ENCODE results near the gene E2F3. TPM values are rescaled to one million over a fixed set of nuclear protein-coding genes. Genes with fewer than 3 reads are reported as not detected.
A peak's percentile ranks its signal among the peaks of the same experiment; 100 is the strongest.

Gene E2F3
- total and polyA plus RNA-seq, 5 donors from 2014 or later, result 5.2 to 14.0 (median 8.4) TPM

- ATAC-seq (ENCODE audit: low read depth in 2 of 2) (no peak), DNase-seq (peak; percentile 30 to 57 (median 41))
- H3K9me3 Mint-ChIP-seq, result no peaks in the 10 kb centered on the region
- no peaks in the 10 kb centered on the region for H3K27me3 Mint-ChIP-seq
- H3K4me3 ChIP-seq (ENCODE audit: low read depth, low read length), result no peak overlapping the region
- peaks cover 26 to 59% (median 38%) of the 10 kb centered on the region in 4 donors for H3K4me1 Mint-ChIP-seq
- peak overlapping the region in 2 of 3 donors; percentile 42 to 52 for H3K27ac Mint-ChIP-seq
- H3K27me3 ChIP-seq (ENCODE audit: control insufficient read depth, insufficient read depth, low read length), result no peaks in the 10 kb centered on the region
- H3K4me1 ChIP-seq (ENCODE audit: control insufficient read depth, insufficient read depth, low read length, poor library complexity, severe bottlenecking), result peaks cover 49% of the 10 kb centered on the region
- peak overlapping the region; percentile 91 to 100 (median 96) for H3K4me3 Mint-ChIP-seq
- H3K27ac ChIP-seq (ENCODE audit: insufficient read depth, low read length, poor library complexity, severe bottlenecking), result peak overlapping the region; percentile 92
- no peaks in the 10 kb centered on the region for H3K36me3 ChIP-seq (ENCODE audit: control insufficient read depth, insufficient read depth, low read length)
- peaks cover 3% of the 10 kb centered on the region for H3K36me3 Mint-ChIP-seq
- H3K9me3 ChIP-seq (ENCODE audit: control insufficient read depth in 2 of 2, low read length in 2 of 2), result no peaks in the 10 kb centered on the region
These were observed 827 bp downstream of the E2F3 start for GRCh38 chr6:20402342-20403069.

- ATAC-seq (ENCODE audit: low read depth in 2 of 2) (peak; percentile 40), DNase-seq (peak; percentile 74 to 96 (median 84))
- peak overlapping the region; percentile 42 to 84 (median 52) for H3K27ac Mint-ChIP-seq
- H3K4me3 Mint-ChIP-seq, result peak overlapping the region; percentile 68 to 98 (median 88)
- Histone ChIP-seq H3K27me3 (ENCODE audit: control insufficient read depth, insufficient read depth, low read length) (no peaks in the 10 kb centered on the region), H3K4me3 (ENCODE audit: low read depth, low read length) (no peak overlapping the region), H3K9me3 (ENCODE audit: control insufficient read depth in 2 of 2, low read length in 2 of 2) (no peaks in the 10 kb centered on the region), H3K36me3 (ENCODE audit: control insufficient read depth, insufficient read depth, low read length) (no peaks in the 10 kb centered on the region), H3K27ac (ENCODE audit: insufficient read depth, low read length, poor library complexity, severe bottlenecking) (peak overlapping the region; percentile 92), H3K4me1 (ENCODE audit: control insufficient read depth, insufficient read depth, low read length, poor library complexity, severe bottlenecking) (peaks cover 56% of the 10 kb centered on the region)
- no peaks in the 10 kb centered on the region for H3K27me3 Mint-ChIP-seq
- peaks cover 33 to 66% (median 44%) of the 10 kb centered on the region in 4 donors for H3K4me1 Mint-ChIP-seq
- H3K9me3 Mint-ChIP-seq, result no peaks in the 10 kb centered on the region
- peaks cover 3% of the 10 kb centered on the region for H3K36me3 Mint-ChIP-seq
These were observed 1.5 kb downstream of the E2F3 start for GRCh38 chr6:20403070-20403765.

- Mint-ChIP-seq H3K27ac (peak overlapping the region; percentile 84 to 97 (median 94)), H3K4me3 (peak overlapping the region; percentile 94 to 98 (median 96))
These were observed 2.3 kb downstream of the E2F3 start for GRCh38 chr6:20403766-20404640.

GRCh38 chr6:20404641-20405032, 3.0 kb downstream of the E2F3 start:
- Mint-ChIP-seq H3K9me3 (no peaks in the 10 kb centered on the region), H3K36me3 (peaks cover 3% of the 10 kb centered on the region), H3K4me3 (peak overlapping the region; percentile 94 to 98 (median 96)), H3K4me1 (peaks cover 35 to 74% (median 48%) of the 10 kb centered on the region in 4 donors), H3K27me3 (no peaks in the 10 kb centered on the region), H3K27ac (peak overlapping the region; percentile 84 to 97 (median 94))
- no peaks in the 10 kb centered on the region for H3K9me3 ChIP-seq (ENCODE audit: control insufficient read depth in 2 of 2, low read length in 2 of 2)
- peak overlapping the region; percentile 92 for H3K27ac ChIP-seq (ENCODE audit: insufficient read depth, low read length, poor library complexity, severe bottlenecking)
- DNase-seq (peak; percentile 58 to 92 (median 76)), ATAC-seq (ENCODE audit: low read depth in 2 of 2) (peak; percentile 29 to 32)
- no peaks in the 10 kb centered on the region for H3K36me3 ChIP-seq (ENCODE audit: control insufficient read depth, insufficient read depth, low read length)
- H3K4me1 ChIP-seq (ENCODE audit: control insufficient read depth, insufficient read depth, low read length, poor library complexity, severe bottlenecking), result peaks cover 68% of the 10 kb centered on the region
- peak overlapping the region; percentile 93 for H3K4me3 ChIP-seq (ENCODE audit: low read depth, low read length)
- no peaks in the 10 kb centered on the region for H3K27me3 ChIP-seq (ENCODE audit: control insufficient read depth, insufficient read depth, low read length)

More at GRCh38 chr6:20403766-20404640, 2.3 kb downstream of the E2F3 start:
- Histone ChIP-seq H3K9me3 (ENCODE audit: control insufficient read depth in 2 of 2, low read length in 2 of 2) (no peaks in the 10 kb centered on the region), H3K4me1 (ENCODE audit: control insufficient read depth, insufficient read depth, low read length, poor library complexity, severe bottlenecking) (peaks cover 63% of the 10 kb centered on the region), H3K27me3 (ENCODE audit: control insufficient read depth, insufficient read depth, low read length) (no peaks in the 10 kb centered on the region), H3K27ac (ENCODE audit: insufficient read depth, low read length, poor library complexity, severe bottlenecking) (peak overlapping the region; percentile 92), H3K36me3 (ENCODE audit: control insufficient read depth, insufficient read depth, low read length) (no peaks in the 10 kb centered on the region), H3K4me3 (ENCODE audit: low read depth, low read length) (peak overlapping the region; percentile 93)
- Mint-ChIP-seq H3K9me3 (no peaks in the 10 kb centered on the region), H3K4me1 (peaks cover 33 to 73% (median 47%) of the 10 kb centered on the region in 4 donors), H3K27me3 (no peaks in the 10 kb centered on the region), H3K36me3 (peaks cover 3% of the 10 kb centered on the region)
- DNase-seq (peak; percentile 50 to 91 (median 57)), ATAC-seq (ENCODE audit: low read depth in 2 of 2) (peak; percentile 3 to 12)

- ATAC-seq (ENCODE audit: low read depth in 2 of 2) (no peak), DNase-seq (peak in 1 of 3 donors; percentile 27)
- peak overlapping the region; percentile 44 for H3K27ac ChIP-seq (ENCODE audit: insufficient read depth, low read length, poor library complexity, severe bottlenecking)
- peaks cover 2% of the 10 kb centered on the region for H3K36me3 ChIP-seq (ENCODE audit: control insufficient read depth, insufficient read depth, low read length)
- H3K27me3 Mint-ChIP-seq, result no peaks in the 10 kb centered on the region
- H3K4me3 ChIP-seq (ENCODE audit: low read depth, low read length), result peak overlapping the region; percentile 76
- peak overlapping the region; percentile 69 to 82 (median 77) for H3K4me3 Mint-ChIP-seq
- no peaks in the 10 kb centered on the region for H3K9me3 ChIP-seq (ENCODE audit: control insufficient read depth in 2 of 2, low read length in 2 of 2)
- H3K9me3 Mint-ChIP-seq, result no peaks in the 10 kb centered on the region
- peaks cover 77% of the 10 kb centered on the region for H3K4me1 ChIP-seq (ENCODE audit: control insufficient read depth, insufficient read depth, low read length, poor library complexity, severe bottlenecking)
- H3K27me3 ChIP-seq (ENCODE audit: control insufficient read depth, insufficient read depth, low read length), result no peaks in the 10 kb centered on the region
- H3K4me1 Mint-ChIP-seq, result peaks cover 35 to 91% (median 62%) of the 10 kb centered on the region in 4 donors
- H3K36me3 Mint-ChIP-seq, result peaks cover 13% of the 10 kb centered on the region
- peak overlapping the region; percentile 87 to 94 (median 94) for H3K27ac Mint-ChIP-seq
These were observed 7.2 kb downstream of the E2F3 start for GRCh38 chr6:20408851-20409250.

GRCh38 chr6:20409427-20409971, 7.8 kb downstream of the E2F3 start:
- Histone ChIP-seq H3K27ac (ENCODE audit: insufficient read depth, low read length, poor library complexity, severe bottlenecking) (peak overlapping the region; percentile 44), H3K4me1 (ENCODE audit: control insufficient read depth, insufficient read depth, low read length, poor library complexity, severe bottlenecking) (peaks cover 71% of the 10 kb centered on the region), H3K27me3 (ENCODE audit: control insufficient read depth, insufficient read depth, low read length) (no peaks in the 10 kb centered on the region), H3K36me3 (ENCODE audit: control insufficient read depth, insufficient read depth, low read length) (peaks cover 2% of the 10 kb centered on the region), H3K4me3 (ENCODE audit: low read depth, low read length) (peak overlapping the region; percentile 76), H3K9me3 (ENCODE audit: control insufficient read depth in 2 of 2, low read length in 2 of 2) (no peaks in the 10 kb centered on the region)
- Mint-ChIP-seq H3K4me3 (peak overlapping the region; percentile 69 to 82 (median 77)), H3K27ac (peak overlapping the region; percentile 87 to 94 (median 94)), H3K9me3 (no peaks in the 10 kb centered on the region), H3K27me3 (no peaks in the 10 kb centered on the region), H3K36me3 (peaks cover 15% of the 10 kb centered on the region), H3K4me1 (peaks cover 40 to 92% (median 65%) of the 10 kb centered on the region in 4 donors)
- ATAC-seq (ENCODE audit: low read depth in 2 of 2) (peak; percentile 48 to 53), DNase-seq (peak in 2 of 3 donors; percentile 8 to 49)

GRCh38 chr6:20411544-20411943, 9.9 kb downstream of the E2F3 start:
- no peak overlapping the region for H3K27ac ChIP-seq (ENCODE audit: insufficient read depth, low read length, poor library complexity, severe bottlenecking)
- no peaks in the 10 kb centered on the region for H3K9me3 Mint-ChIP-seq
- H3K27me3 Mint-ChIP-seq, result no peaks in the 10 kb centered on the region
- peak overlapping the region in 2 of 3 donors; percentile 86 to 94 for H3K27ac Mint-ChIP-seq
- DNase-seq (no peak), ATAC-seq (ENCODE audit: low read depth in 2 of 2) (no peak)
- peaks cover 11% of the 10 kb centered on the region for H3K36me3 Mint-ChIP-seq
- H3K4me1 Mint-ChIP-seq, result peaks cover 42 to 94% (median 67%) of the 10 kb centered on the region in 4 donors
- H3K9me3 ChIP-seq (ENCODE audit: control insufficient read depth in 2 of 2, low read length in 2 of 2), result no peaks in the 10 kb centered on the region
- peaks cover 2% of the 10 kb centered on the region for H3K36me3 ChIP-seq (ENCODE audit: control insufficient read depth, insufficient read depth, low read length)
- peaks cover 66% of the 10 kb centered on the region for H3K4me1 ChIP-seq (ENCODE audit: control insufficient read depth, insufficient read depth, low read length, poor library complexity, severe bottlenecking)
- H3K4me3 ChIP-seq (ENCODE audit: low read depth, low read length), result no peak overlapping the region
- no peaks in the 10 kb centered on the region for H3K27me3 ChIP-seq (ENCODE audit: control insufficient read depth, insufficient read depth, low read length)
- peak overlapping the region; percentile 4 to 77 (median 42) for H3K4me3 Mint-ChIP-seq
